GM12892 (cell line): ENCODE results near the gene IVL.

Source experiments
- POLR2AphosphoS5 ChIP-seq: IDR thresholded peaks from 2 replicates; pipeline ENCODE4 v1.6.1; 2011; ENCODE audit warnings: low read depth, low read length, control low read depth
- TAF1 ChIP-seq: IDR thresholded peaks from 2 replicates; pipeline ENCODE4 v1.6.1; 2011; ENCODE audit warnings: low read depth, mild to moderate bottlenecking, control low read depth, low read length, borderline replicate concordance

DNA sequence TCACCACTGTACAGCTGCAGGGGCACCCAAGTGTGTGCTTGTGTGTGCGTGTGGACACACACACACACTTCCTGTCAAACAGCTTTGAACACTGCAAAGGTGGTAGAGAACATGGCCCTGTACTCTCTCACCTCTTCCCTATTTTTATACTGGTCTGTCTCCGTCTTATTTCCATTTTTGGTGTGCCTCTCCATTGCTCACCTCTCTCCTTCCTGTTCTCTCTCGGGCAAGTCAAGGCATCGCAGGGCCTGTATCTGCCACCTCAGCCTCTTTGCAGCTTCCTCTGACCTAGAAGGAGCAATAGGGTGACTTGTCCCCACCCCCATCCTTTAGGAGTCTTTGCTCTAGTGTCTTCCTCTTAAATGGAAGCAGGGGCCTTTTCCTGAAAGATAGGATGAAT lies 28.0 kb upstream of the IVL start:
- TF ChIP-seq POLR2AphosphoS5 (no peak), TAF1 (no peak)
